IMR-90 (cell line): ENCODE results near the gene CAPN2. TPM values are rescaled to one million over a fixed set of nuclear protein-coding genes. Genes with fewer than 3 reads are reported as not detected.

Source experiments
- ATAC-seq: fragments of 200-7000 bp; cut with Tn5 transposase; 2 replicates; pipeline ENCODE4 v1.9.1; 2020; ENCODE audit warnings: low read depth, mild to moderate bottlenecking, moderate library complexity
- BruUV-seq: library from RNA; stranded (reverse); fragments of 400-500 nt; replicated peaks from 2 replicates; lab custom pipeline; 2021; lab: Mats Ljungman, UMichigan
- CTCF ChIA-PET: fragments of 300-600 bp; formaldehyde crosslinking; extraction: SDS; loops from one replicate; lab custom pipeline; 2021; ENCODE audit warnings: antibody characterized with exemption; lab: Yijun Ruan, JAX
- POLR2A ChIA-PET: fragments of 300-600 bp; sonication (Branson Sonifier 250); formaldehyde crosslinking; loops from one replicate; lab custom pipeline; 2022; ENCODE audit warnings: antibody characterized with exemption; ENCODE audit not compliant: unreplicated experiment; lab: Charles Lee
- DNase-seq: peaks from one replicate; pipeline ENCODE4 v3.0.0; 2013
- H2AFZ ChIP-seq: replicated peaks from 2 replicates; pipeline ENCODE3; 2013; ENCODE audit warnings: low read length, mild to moderate bottlenecking; ENCODE audit not compliant: poor library complexity
- H2AK5ac ChIP-seq: 2 replicates; pipeline ENCODE4 v1.6.1; 2013; ENCODE audit warnings: low read depth, low read length, inconsistent platforms
- H2AK9ac ChIP-seq: replicated peaks from 2 replicates; pipeline ENCODE3; 2013; ENCODE audit warnings: mild to moderate bottlenecking, low read depth, low read length, moderate library complexity; ENCODE audit not compliant: poor library complexity
- H2BK120ac ChIP-seq: 2 replicates; pipeline ENCODE4 v1.6.1; 2013; ENCODE audit warnings: low read depth, low read length, inconsistent platforms
- H2BK15ac ChIP-seq: 3 replicates; pipeline ENCODE4 v1.6.1; 2013; ENCODE audit warnings: low read depth, low read length, inconsistent platforms
- H2BK20ac ChIP-seq: 2 replicates; pipeline ENCODE4 v1.6.1; 2013; ENCODE audit warnings: low read depth, mild to moderate bottlenecking, inconsistent platforms, low read length, moderate library complexity
- H2BK5ac ChIP-seq: 2 replicates; pipeline ENCODE4 v1.6.1; 2013; ENCODE audit warnings: mild to moderate bottlenecking, low read depth, low read length, inconsistent platforms; ENCODE audit not compliant: poor library complexity, severe bottlenecking
- H3K14ac ChIP-seq: replicated peaks from 2 replicates; pipeline ENCODE4 v1.6.1; 2013; ENCODE audit warnings: low read depth, low read length, inconsistent platforms
- H3K18ac ChIP-seq: 2 replicates; pipeline ENCODE4 v1.6.1; 2013; ENCODE audit warnings: low read depth, low read length, control low read depth
- H3K23ac ChIP-seq: 2 replicates; pipeline ENCODE4 v1.6.1; 2013; ENCODE audit warnings: low read depth, low read length, inconsistent platforms
- H3K27ac ChIP-seq: 2 replicates; pipeline ENCODE4 v1.5.1; 2013; ENCODE audit warnings: mild to moderate bottlenecking, control low read depth, low read length; ENCODE audit not compliant: insufficient read depth
- H3K27me3 ChIP-seq: 2 replicates; pipeline ENCODE4 v1.6.1; 2013; ENCODE audit warnings: low read length; ENCODE audit not compliant: control insufficient read depth, insufficient read depth
- H3K36me3 ChIP-seq: 2 replicates; pipeline ENCODE4 v1.6.1; 2013; ENCODE audit warnings: low read length, mixed read lengths; ENCODE audit not compliant: control insufficient read depth, insufficient read depth
- H3K4ac ChIP-seq: 2 replicates; pipeline ENCODE4 v1.6.1; 2013; ENCODE audit warnings: low read depth, low read length, inconsistent platforms
- H3K4me1 ChIP-seq: 2 replicates; pipeline ENCODE4 v1.6.1; 2013; ENCODE audit warnings: low read length, mixed read lengths; ENCODE audit not compliant: control insufficient read depth, insufficient read depth
- H3K4me2 ChIP-seq: 2 replicates; pipeline ENCODE4 v1.6.1; 2013; ENCODE audit warnings: low read depth, mild to moderate bottlenecking, control low read depth, low read length, moderate library complexity
- H3K4me3 ChIP-seq: 2 replicates; pipeline ENCODE4 v1.5.1; 2013; ENCODE audit warnings: low read depth, mild to moderate bottlenecking, control low read depth, low read length, moderate library complexity; ENCODE audit not compliant: insufficient read depth
- H3K56ac ChIP-seq: 2 replicates; pipeline ENCODE4 v1.6.1; 2013; ENCODE audit warnings: low read length, inconsistent platforms; ENCODE audit not compliant: insufficient read depth; ENCODE audit errors: extremely low read depth
- H3K79me1 ChIP-seq, 2 experiments: 2 replicates each; pipeline ENCODE4 v1.6.1; 2013; ENCODE audit warnings: low read length in 2 of 2, inconsistent platforms in 1 of 2, low read depth in 1 of 2
- H3K9ac ChIP-seq: 2 replicates; pipeline ENCODE4 v1.6.1; 2013; ENCODE audit warnings: low read depth, low read length, control low read depth
- H3K9me1 ChIP-seq: 2 replicates; pipeline ENCODE4 v1.6.1; 2013; ENCODE audit warnings: low read length, inconsistent platforms; ENCODE audit not compliant: insufficient read depth
- H3K9me3 ChIP-seq: 2 replicates; pipeline ENCODE4 v1.6.1; 2013; ENCODE audit warnings: low read length; ENCODE audit not compliant: control insufficient read depth, insufficient read depth
- H4K20me1 ChIP-seq: 2 replicates; pipeline ENCODE4 v1.6.1; 2013; ENCODE audit warnings: low read length, inconsistent platforms; ENCODE audit not compliant: insufficient read depth
- H4K5ac ChIP-seq: 2 replicates; pipeline ENCODE4 v1.6.1; 2013; ENCODE audit warnings: mild to moderate bottlenecking, low read depth, low read length, control low read depth
- H4K8ac ChIP-seq, 2 experiments: 2 replicates each; pipeline ENCODE4 v1.6.1; 2013; ENCODE audit warnings: low read depth in 2 of 2, low read length in 2 of 2, control low read depth in 1 of 2, inconsistent platforms in 1 of 2
- H4K91ac ChIP-seq: 2 replicates; pipeline ENCODE4 v1.6.1; 2013; ENCODE audit warnings: low read depth, low read length, inconsistent platforms; ENCODE audit not compliant: insufficient read depth
- CEBPB ChIP-seq: IDR thresholded peaks from 2 replicates; pipeline ENCODE4 v1.6.1; 2012; ENCODE audit warnings: low read depth, low read length, improper control_type of control experiment
- FOS ChIP-seq: fragments of 150-350 bp; IDR thresholded peaks from 2 replicates; pipeline ENCODE4 v1.6.1; 2016; ENCODE audit warnings: low read depth, low read length
- MAZ ChIP-seq: IDR thresholded peaks from 2 replicates; pipeline ENCODE4 v1.6.1; 2012; ENCODE audit warnings: low read depth, mild to moderate bottlenecking, low read length, improper control_type of control experiment, moderate library complexity, borderline replicate concordance
- MXI1 ChIP-seq: IDR thresholded peaks from 2 replicates; pipeline ENCODE4 v1.6.1; 2012; ENCODE audit warnings: low read depth, mild to moderate bottlenecking, low read length, moderate library complexity, borderline replicate concordance
- NFE2L2 ChIP-seq: fragments of 150-350 bp; IDR thresholded peaks from 2 replicates; pipeline ENCODE4 v1.6.1; 2016; ENCODE audit warnings: low read depth, mild to moderate bottlenecking, low read length
- POLR2A ChIP-seq: IDR thresholded peaks from 2 replicates; pipeline ENCODE4 v1.6.1; 2012; ENCODE audit warnings: mild to moderate bottlenecking, low read depth, low read length
- RAD21 ChIP-seq: IDR thresholded peaks from 2 replicates; pipeline ENCODE4 v1.6.1; 2012; ENCODE audit warnings: low read length, improper control_type of control experiment
- RCOR1 ChIP-seq: IDR thresholded peaks from 2 replicates; pipeline ENCODE4 v1.6.1; 2012; ENCODE audit warnings: mild to moderate bottlenecking, low read length, improper control_type of control experiment; ENCODE audit not compliant: insufficient replicate concordance
- RFX5 ChIP-seq: IDR thresholded peaks from 2 replicates; pipeline ENCODE4 v1.8.0; 2012; ENCODE audit warnings: low read depth, mild to moderate bottlenecking, low read length, moderate library complexity
- SMC3 ChIP-seq: fragments of 150-350 bp; IDR thresholded peaks from 2 replicates; pipeline ENCODE4 v1.6.1; 2016; ENCODE audit warnings: low read depth, mild to moderate bottlenecking, antibody characterized with exemption, low read length, moderate library complexity
- WGBS, 2 experiments: methylation state at CpG; one replicate each; pipeline versions ENCODE4 v1.1.5 to v1.1.7; 2013; ENCODE audit warnings: missing lambda C conversion rate in 2 of 2; ENCODE audit not compliant: insufficient read length in 1 of 2; ENCODE audit errors: extremely low coverage in 2 of 2; 5-methylcytosine and 5-hydroxymethylcytosine counted together
- dilution Hi-C: fragments of 300-500 bp; cut with HindIII; formaldehyde crosslinking; loops from one replicate; pipeline ENCODE4 v1.14.3; 2018; ENCODE audit warnings: low sequenced_read_pairs; ENCODE audit not compliant: unreplicated experiment
- in situ Hi-C: fragments of 300-500 bp; cut with MboI; formaldehyde crosslinking; loops from 3 replicates; pipeline ENCODE4 v1.14.3; 2019; ENCODE audit warnings: low sequenced_read_pairs, inconsistent platforms, mixed read lengths
- intact Hi-C: fragments of 100-400 bp; cut with micrococcal nuclease; formaldehyde crosslinking; loops from 2 replicates; pipeline ENCODE4 v1.10.0; 2022
- polyA plus RNA-seq, 3 experiments: library from polyadenylated mRNA; depleted of rRNA; stranded (reverse); fragments of >200 nt; gene quantifications; 2 replicates each; pipeline ENCODE4 v1.2.3, GENCODE V29; 2012; ENCODE audit warnings: low replicate concordance in 1 of 3
- total RNA-seq: library from RNA; depleted of rRNA; stranded (reverse); fragments of >200 nt; gene quantifications from 2 replicates; pipeline ENCODE4 v1.2.3, GENCODE V29; 2012
- TF ChIP-seq, protein P1 (sequence below): fragments of 150-350 bp; IDR thresholded peaks from 2 replicates; pipeline ENCODE4 v1.6.1; 2017; ENCODE audit warnings: mild to moderate bottlenecking, antibody characterized with exemption, low read length, low read depth
- TF ChIP-seq, protein P2 (sequence below): conservative IDR thresholded peaks from 2 replicates; pipeline ENCODE4 v1.5.1; 2012; ENCODE audit warnings: mild to moderate bottlenecking, low read depth, low read length, improper control_type of control experiment
- TF ChIP-seq, protein P3 (sequence below): fragments of 150-350 bp; IDR thresholded peaks from 2 replicates; pipeline ENCODE4 v1.6.1; 2016; ENCODE audit warnings: low read depth, mild to moderate bottlenecking, low read length, moderate library complexity, borderline replicate concordance

CAPN2 gene
- total and polyA plus RNA-seq, 2 of the 4 experiments (the other 2 are of a cell fraction), result 339 to 430 TPM

DNA sequence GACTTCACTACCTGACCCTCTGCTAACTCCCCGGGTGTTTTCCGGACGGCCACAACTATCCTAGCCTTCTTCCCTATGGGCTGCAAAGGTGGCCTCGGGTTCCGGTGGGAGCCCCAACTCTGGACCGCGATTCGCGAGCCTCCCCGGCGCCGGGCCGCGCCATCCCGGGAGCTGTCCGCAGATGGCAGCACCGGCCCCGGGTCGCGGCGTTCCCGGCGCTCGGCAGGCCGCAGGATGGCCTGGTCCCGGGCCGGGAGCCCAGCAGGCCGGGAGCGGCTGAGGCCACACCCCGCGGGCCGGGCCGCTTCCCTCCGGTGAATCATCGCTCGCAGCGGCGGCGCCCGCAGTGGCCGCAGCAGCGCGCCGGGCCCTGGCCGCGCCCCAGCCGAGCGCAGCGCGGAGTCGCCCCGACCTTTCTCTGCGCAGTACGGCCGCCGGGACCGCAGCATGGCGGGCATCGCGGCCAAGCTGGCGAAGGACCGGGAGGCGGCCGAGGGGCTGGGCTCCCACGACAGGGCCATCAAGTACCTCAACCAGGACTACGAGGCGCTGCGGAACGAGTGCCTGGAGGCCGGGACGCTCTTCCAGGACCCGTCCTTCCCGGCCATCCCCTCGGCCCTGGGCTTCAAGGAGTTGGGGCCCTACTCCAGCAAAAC is at the start of gene CAPN2 (continued):
- TF ChIP-seq RFX5, result no peak
- peak; percentile 78 for TF ChIP-seq RAD21
- TF ChIP-seq, protein P1, sequence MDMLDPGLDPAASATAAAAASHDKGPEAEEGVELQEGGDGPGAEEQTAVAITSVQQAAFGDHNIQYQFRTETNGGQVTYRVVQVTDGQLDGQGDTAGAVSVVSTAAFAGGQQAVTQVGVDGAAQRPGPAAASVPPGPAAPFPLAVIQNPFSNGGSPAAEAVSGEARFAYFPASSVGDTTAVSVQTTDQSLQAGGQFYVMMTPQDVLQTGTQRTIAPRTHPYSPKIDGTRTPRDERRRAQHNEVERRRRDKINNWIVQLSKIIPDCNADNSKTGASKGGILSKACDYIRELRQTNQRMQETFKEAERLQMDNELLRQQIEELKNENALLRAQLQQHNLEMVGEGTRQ, result no peak

DNA sequence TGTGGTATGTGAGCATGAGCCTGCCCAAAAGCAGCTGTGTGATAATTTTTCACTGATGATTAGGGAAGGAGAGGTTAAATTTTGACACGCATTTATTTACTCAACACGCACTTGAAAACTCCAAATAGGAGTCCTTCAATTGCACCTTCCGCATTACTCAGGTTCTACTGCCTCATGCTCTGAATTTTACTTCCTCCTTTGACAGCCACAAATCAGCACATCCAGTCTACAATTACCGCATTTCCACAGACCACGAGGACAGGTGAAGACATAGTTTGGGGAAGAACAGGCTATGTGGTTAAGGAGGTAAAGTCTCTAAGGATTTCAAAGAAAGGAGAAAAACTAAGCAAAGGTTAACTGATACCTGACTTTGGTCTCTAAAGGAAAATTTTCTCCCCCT is 49.4 kb upstream of the CAPN2 start:
- no peaks in the 10 kb centered on the region for H3K79me1 ChIP-seq
- no peak overlapping the region for H3K4me2 ChIP-seq
- intact Hi-C loops, result no loop called here
- POLR2A ChIA-PET, result no interaction called here
- 100% methylated on average over 1 of the region's 5 CpGs; no CpG with 5 or more reads in 1 of the 2 experiments for WGBS, 2 experiments
- H3K4me1 ChIP-seq, result no peaks in the 10 kb centered on the region
- BruUV-seq, result no TSS peak
- DNase-seq (no peak), ATAC-seq (no peak)
- no peak overlapping the region for H3K23ac ChIP-seq
- no peaks in the 10 kb centered on the region for H3K36me3 ChIP-seq
- H3K9me1 ChIP-seq, result no peaks in the 10 kb centered on the region
- no peak overlapping the region for H2BK120ac ChIP-seq
- H4K8ac ChIP-seq, result no peak overlapping the region
- dilution Hi-C loops, result no loop called here
- H3K4ac ChIP-seq, result no peak overlapping the region
- no peak overlapping the region for H2AK5ac ChIP-seq
- H2BK20ac ChIP-seq, result no peak overlapping the region
- H3K27ac ChIP-seq, result no peak overlapping the region
- in situ Hi-C loops, result no loop called here
- H4K20me1 ChIP-seq, result no peaks in the 10 kb centered on the region
- no peak overlapping the region for H4K91ac ChIP-seq
- no peak overlapping the region for H3K14ac ChIP-seq
- H3K56ac ChIP-seq, result no peak overlapping the region
- CTCF ChIA-PET, result interaction anchor here (0.7 kb wide), 1 partner anchor 10 kb away, joined by 3 read pairs; no protein-coding TSS in a partner anchor
- H3K9me3 ChIP-seq, result no peaks in the 10 kb centered on the region
- no peak overlapping the region for H2BK5ac ChIP-seq
- H2AFZ ChIP-seq, result no peak overlapping the region
- H4K5ac ChIP-seq, result no peak overlapping the region
- H3K4me3 ChIP-seq, result no peak overlapping the region
- H3K18ac ChIP-seq, result no peak overlapping the region
- peaks cover 11% of the 10 kb centered on the region for H3K27me3 ChIP-seq
- no peak overlapping the region for H2BK15ac ChIP-seq
- H3K9ac ChIP-seq, result no peak overlapping the region
- H2AK9ac ChIP-seq, result no peak overlapping the region
- TF ChIP-seq RAD21 (no peak), CEBPB (no peak), MXI1 (no peak), POLR2A (no peak), FOS (no peak), RFX5 (no peak), MAZ (no peak), RCOR1 (no peak), NFE2L2 (no peak), SMC3 (no peak)
- TF ChIP-seq, protein P2, sequence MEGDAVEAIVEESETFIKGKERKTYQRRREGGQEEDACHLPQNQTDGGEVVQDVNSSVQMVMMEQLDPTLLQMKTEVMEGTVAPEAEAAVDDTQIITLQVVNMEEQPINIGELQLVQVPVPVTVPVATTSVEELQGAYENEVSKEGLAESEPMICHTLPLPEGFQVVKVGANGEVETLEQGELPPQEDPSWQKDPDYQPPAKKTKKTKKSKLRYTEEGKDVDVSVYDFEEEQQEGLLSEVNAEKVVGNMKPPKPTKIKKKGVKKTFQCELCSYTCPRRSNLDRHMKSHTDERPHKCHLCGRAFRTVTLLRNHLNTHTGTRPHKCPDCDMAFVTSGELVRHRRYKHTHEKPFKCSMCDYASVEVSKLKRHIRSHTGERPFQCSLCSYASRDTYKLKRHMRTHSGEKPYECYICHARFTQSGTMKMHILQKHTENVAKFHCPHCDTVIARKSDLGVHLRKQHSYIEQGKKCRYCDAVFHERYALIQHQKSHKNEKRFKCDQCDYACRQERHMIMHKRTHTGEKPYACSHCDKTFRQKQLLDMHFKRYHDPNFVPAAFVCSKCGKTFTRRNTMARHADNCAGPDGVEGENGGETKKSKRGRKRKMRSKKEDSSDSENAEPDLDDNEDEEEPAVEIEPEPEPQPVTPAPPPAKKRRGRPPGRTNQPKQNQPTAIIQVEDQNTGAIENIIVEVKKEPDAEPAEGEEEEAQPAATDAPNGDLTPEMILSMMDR, result no peak
- TF ChIP-seq, protein P3, sequence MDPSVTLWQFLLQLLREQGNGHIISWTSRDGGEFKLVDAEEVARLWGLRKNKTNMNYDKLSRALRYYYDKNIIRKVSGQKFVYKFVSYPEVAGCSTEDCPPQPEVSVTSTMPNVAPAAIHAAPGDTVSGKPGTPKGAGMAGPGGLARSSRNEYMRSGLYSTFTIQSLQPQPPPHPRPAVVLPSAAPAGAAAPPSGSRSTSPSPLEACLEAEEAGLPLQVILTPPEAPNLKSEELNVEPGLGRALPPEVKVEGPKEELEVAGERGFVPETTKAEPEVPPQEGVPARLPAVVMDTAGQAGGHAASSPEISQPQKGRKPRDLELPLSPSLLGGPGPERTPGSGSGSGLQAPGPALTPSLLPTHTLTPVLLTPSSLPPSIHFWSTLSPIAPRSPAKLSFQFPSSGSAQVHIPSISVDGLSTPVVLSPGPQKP, result no peak
